Progenitor cell of endocrine pancreas (in vitro differentiated cells): ENCODE data around the gene TRAPPC4. TPM values are rescaled to one million over a fixed set of nuclear protein-coding genes. Genes with fewer than 3 reads are reported as not detected.

Experiments used
- DNase-seq: peaks from one replicate; pipeline ENCODE4 v3.0.0; 2021; ENCODE audit warnings: low spot score; ENCODE audit not compliant: unreplicated experiment
- H3K27ac Mint-ChIP-seq: 2 replicates; pipeline ENCODE4 v1.8.0; 2021; ENCODE audit warnings: mild to moderate bottlenecking, moderate library complexity, mixed read lengths
- H3K27me3 Mint-ChIP-seq: 2 replicates; pipeline ENCODE4 v1.8.0; 2021; ENCODE audit warnings: mixed read lengths
- H3K36me3 Mint-ChIP-seq: 2 replicates; pipeline ENCODE4 v1.8.0; 2022; ENCODE audit warnings: mixed read lengths; ENCODE audit not compliant: insufficient read depth
- H3K4me1 Mint-ChIP-seq: 2 replicates; pipeline ENCODE4 v1.8.0; 2021; ENCODE audit warnings: low read depth, mixed read lengths
- H3K4me3 Mint-ChIP-seq: 2 replicates; pipeline ENCODE4 v1.8.0; 2021; ENCODE audit warnings: low read depth, mild to moderate bottlenecking, moderate library complexity, mixed read lengths
- H3K9me3 Mint-ChIP-seq: 2 replicates; pipeline ENCODE4 v1.8.0; 2021; ENCODE audit warnings: low read depth, mixed read lengths
- total RNA-seq: library from RNA; stranded (reverse); gene quantifications from 2 replicates; pipeline ENCODE4 v1.2.1, GENCODE V29; 2021
- TF ChIP-seq, protein P1 (sequence below): fragments of 200-600 bp; sonication (generic); IDR thresholded peaks from one replicate; pipeline ENCODE4 v1.5.0; 2021; ENCODE audit warnings: antibody characterized with exemption, mild to moderate bottlenecking; ENCODE audit not compliant: unreplicated experiment

The TRAPPC4 gene
- total RNA-seq, 1 donor from 2014 or later: 60.3 TPM

DNA sequence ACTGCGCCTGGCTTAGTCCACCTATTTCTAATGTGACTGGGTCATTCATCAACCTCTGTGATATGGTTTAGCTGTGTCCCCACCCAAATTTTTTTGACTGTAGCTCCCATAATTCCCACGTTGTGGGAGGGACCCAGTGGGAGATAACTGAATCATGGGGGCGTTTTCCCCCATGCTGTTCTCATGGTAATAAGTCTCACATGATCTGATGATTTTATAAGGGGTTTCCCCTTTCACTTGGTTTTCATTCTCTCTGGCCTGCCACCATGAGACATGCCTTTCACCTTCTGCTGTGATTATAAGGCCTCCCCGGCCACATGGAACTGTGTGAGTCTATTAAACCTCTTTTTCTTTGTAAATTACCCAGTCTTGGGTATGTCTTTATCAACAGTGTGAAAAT, 11.9 kb upstream of the TRAPPC4 start:
- Mint-ChIP-seq H3K4me1 (no peaks in the 10 kb centered on the region), H3K36me3 (peaks cover 14% of the 10 kb centered on the region), H3K9me3 (no peaks in the 10 kb centered on the region), H3K27me3 (no peaks in the 10 kb centered on the region), H3K27ac (no peak overlapping the region), H3K4me3 (no peak overlapping the region)
- DNase-seq: no peak
- TF ChIP-seq, protein P1, sequence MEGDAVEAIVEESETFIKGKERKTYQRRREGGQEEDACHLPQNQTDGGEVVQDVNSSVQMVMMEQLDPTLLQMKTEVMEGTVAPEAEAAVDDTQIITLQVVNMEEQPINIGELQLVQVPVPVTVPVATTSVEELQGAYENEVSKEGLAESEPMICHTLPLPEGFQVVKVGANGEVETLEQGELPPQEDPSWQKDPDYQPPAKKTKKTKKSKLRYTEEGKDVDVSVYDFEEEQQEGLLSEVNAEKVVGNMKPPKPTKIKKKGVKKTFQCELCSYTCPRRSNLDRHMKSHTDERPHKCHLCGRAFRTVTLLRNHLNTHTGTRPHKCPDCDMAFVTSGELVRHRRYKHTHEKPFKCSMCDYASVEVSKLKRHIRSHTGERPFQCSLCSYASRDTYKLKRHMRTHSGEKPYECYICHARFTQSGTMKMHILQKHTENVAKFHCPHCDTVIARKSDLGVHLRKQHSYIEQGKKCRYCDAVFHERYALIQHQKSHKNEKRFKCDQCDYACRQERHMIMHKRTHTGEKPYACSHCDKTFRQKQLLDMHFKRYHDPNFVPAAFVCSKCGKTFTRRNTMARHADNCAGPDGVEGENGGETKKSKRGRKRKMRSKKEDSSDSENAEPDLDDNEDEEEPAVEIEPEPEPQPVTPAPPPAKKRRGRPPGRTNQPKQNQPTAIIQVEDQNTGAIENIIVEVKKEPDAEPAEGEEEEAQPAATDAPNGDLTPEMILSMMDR: no peak

DNA sequence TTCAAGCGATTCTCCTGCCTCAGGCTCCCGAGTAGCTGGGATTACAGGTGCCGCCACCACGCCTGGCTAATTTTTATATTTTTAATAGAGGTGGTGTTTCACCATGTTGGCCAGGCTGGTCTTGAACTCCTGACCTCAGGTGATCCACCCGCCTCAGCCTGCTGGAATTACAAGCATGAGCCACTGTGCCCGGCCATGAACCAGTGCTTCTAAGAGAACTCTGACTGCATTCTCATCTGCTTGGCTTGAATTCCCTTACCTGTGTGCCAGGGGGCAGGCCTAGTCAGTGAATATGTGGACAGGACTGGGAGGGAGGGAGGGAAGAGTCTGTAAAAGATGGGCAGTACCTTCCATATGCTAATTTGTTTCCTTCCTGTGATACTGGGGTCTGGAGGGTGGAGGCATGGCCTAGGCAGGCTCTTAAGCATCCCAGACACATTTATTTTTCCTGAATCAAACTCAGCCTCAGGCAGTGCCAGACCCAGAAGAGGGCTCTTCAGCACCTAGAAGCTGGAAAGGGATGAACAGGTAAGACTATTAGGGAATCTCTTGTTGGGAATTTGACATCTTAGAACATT, 7.0 kb upstream of the TRAPPC4 start:
- Mint-ChIP-seq H3K27me3 (no peaks in the 10 kb centered on the region), H3K4me1 (no peaks in the 10 kb centered on the region), H3K36me3 (peaks cover 31% of the 10 kb centered on the region), H3K4me3 (no peak overlapping the region), H3K9me3 (no peaks in the 10 kb centered on the region), H3K27ac (no peak overlapping the region)
- TF ChIP-seq, protein P1: no peak
- no peak for DNase-seq

DNA sequence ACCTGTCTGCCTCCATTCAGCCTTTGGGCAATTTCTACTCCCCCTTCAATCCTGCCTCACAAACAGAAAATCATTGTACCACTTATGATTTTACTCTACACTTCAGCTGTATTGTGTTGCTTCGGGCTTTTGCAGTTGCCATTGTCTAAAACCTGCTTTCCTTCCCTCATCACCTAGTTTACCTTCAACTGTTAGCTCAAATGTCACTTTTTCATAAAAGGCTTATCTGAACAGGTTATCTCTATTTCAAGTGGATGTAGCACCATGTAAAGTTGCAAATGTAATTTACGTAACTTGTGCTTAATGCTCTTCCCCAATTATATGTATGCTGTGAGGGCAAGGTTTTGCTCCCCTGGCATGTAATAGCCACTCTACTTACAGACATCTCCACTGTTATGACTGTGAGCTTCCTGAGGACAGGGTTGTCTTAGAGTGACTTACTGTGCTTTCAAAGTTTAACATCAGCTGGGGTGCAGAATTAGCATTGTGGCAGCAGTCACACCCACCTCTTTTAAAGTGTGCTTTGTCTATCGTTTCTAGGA, 5.9 kb upstream of the TRAPPC4 start:
- TF ChIP-seq, protein P1: no peak
- H3K4me1 Mint-ChIP-seq: peaks cover 5% of the 10 kb centered on the region
- peak overlapping the region; percentile 22 for H3K27ac Mint-ChIP-seq
- no peak for DNase-seq
- peaks cover 32% of the 10 kb centered on the region for H3K36me3 Mint-ChIP-seq
- no peaks in the 10 kb centered on the region for H3K27me3 Mint-ChIP-seq
- H3K9me3 Mint-ChIP-seq: no peaks in the 10 kb centered on the region
- H3K4me3 Mint-ChIP-seq: no peak overlapping the region

DNA sequence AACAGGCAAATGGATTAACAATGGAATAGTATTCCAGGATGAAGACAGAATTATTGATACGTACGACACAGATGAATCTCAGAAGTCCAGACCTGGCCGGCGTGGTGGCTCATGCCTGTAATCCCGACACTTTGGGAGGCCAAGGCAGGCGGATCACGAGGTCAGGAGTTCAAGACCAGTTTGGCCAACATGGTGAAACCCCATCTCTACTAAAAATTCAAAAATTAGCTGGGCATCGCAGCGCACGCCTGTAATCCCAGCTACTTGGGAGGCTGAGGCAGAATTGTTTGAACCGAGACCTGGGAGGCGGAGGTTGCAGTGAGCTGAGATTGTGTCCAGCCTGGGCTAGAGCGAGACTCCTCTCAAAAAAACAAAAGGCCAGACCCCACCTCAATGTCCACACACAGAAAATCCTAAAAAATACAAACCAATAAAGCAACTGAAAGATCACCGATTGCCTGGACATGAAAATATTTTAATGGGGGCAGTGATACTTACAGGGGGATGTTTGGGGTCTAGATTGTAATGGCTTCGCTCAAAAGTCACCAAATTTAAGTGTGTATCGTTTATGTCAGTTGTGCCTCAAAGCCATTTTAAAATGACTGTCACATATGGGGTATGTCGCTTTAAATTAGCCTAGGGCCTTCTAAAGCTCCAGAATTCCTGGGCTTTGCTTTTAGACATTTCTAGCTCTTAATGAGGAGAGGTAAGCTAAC, 4.2 kb upstream of the TRAPPC4 start:
- H3K9me3 Mint-ChIP-seq: no peaks in the 10 kb centered on the region
- H3K4me1 Mint-ChIP-seq: peaks cover 9% of the 10 kb centered on the region
- no peak overlapping the region for H3K27ac Mint-ChIP-seq
- H3K4me3 Mint-ChIP-seq: no peak overlapping the region
- TF ChIP-seq, protein P1: no peak
- H3K36me3 Mint-ChIP-seq: peaks cover 27% of the 10 kb centered on the region
- no peaks in the 10 kb centered on the region for H3K27me3 Mint-ChIP-seq
- no peak for DNase-seq

DNA sequence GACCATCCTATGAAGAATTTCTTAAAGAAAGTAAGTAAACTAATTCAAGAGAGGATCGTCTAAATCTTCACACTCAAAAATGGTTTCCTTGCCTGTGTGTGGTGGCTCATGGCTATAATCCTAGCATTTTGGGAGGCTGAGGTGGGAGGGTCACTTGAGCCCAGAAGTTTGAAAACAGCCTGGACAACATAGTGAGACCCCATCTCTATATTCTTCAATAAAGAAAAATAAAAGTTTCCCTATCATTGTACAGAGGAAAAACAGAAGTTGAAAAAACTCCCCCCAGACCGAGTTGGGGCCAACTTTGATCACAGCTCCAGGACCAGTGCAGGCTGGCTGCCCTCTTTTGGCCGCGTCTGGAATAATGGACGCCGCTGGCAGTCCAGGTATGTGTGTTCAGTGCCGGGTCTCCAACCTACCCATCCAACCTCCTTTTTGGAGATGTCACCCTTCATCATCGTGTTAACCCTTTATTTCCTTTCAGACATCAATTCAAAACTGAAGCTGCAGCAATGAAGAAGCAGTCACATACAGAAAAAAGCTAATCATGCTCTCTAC, 3.4 kb upstream of the TRAPPC4 start:
- H3K36me3 Mint-ChIP-seq: peaks cover 29% of the 10 kb centered on the region
- peaks cover 17% of the 10 kb centered on the region for H3K4me1 Mint-ChIP-seq
- TF ChIP-seq, protein P1: no peak
- H3K9me3 Mint-ChIP-seq: no peaks in the 10 kb centered on the region
- no peak for DNase-seq
- H3K27me3 Mint-ChIP-seq: no peaks in the 10 kb centered on the region
- H3K27ac Mint-ChIP-seq: peak overlapping the region; percentile 9
- H3K4me3 Mint-ChIP-seq: peak overlapping the region; percentile 6
